Esophagus squamous epithelium (tissue), 4 donors: ENCODE measurements around the gene PCP4.

Source experiments
- CTCF ChIP-seq, 6 experiments: fragments of 450-650 bp in 4 of 6; fragments of 200-600 bp in 2 of 6; sonication (generic) in 2 of 6; IDR thresholded peaks; one replicate each; pipeline ENCODE4 v1.5.1; 2016 to 2019; ENCODE audit warnings: antibody characterized with exemption in 6 of 6, mild to moderate bottlenecking in 4 of 6, moderate library complexity in 4 of 6
- POLR2A ChIP-seq, 4 donors: fragments of 450-650 bp; IDR thresholded peaks; one replicate each; pipeline ENCODE4 v1.6.1; 2017; ENCODE audit warnings: antibody characterized with exemption in 4 of 4, mild to moderate bottlenecking in 4 of 4, moderate library complexity in 3 of 4

DNA sequence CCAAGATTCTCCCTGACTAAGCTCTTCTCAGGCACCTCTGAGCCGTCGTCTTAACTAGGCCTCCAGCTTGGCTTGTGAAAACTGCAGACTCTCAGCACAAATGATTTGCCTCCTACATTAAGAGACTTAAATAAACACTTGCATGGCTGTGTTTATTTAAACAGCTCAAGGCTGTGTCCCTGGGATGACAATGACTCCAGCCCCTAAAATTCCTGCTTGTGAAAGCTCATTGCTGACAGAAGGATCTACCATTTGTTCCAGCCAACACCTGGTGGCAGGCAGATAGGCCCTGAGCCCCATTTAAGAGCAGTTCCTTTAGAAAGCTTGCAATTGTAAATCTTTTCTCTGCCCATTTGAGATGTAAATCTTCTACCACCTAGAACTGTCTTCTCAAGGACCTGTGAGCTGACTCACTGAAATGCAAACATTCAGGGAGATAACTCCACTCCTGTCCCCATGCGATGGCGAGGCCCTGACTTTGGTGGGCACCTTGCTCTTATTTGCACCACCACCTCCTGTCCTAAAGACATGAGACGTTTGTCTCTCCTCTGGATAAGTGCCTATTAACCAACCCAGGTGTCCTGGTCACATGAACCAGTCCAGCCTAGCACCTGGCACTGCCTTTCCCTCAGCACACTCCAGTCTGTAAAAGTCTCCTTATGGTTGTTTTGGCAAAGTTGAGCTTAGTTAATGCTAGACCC is 15.1 kb upstream of the PCP4 start:
- TF ChIP-seq CTCF (IDR thresholded peaks at IDR 0.05) = no peak
- TF ChIP-seq POLR2A (IDR thresholded peaks at IDR 0.05) = no peak
